ENCODE measurements around the gene PDX1. TPM values are rescaled to one million over a fixed set of nuclear protein-coding genes. Genes with fewer than 3 reads are reported as not detected.

The PDX1 gene
- total and polyA plus RNA-seq, 2 of the 13 experiments (the other 11 are each of a cell fraction or from before 2014, with no cell fraction given): 0.07 TPM; not detected in 1

- Histone ChIP-seq H3K4me2 (ENCODE audit: low read depth, low read length) (peak overlapping the region; percentile 89), H3K4me1 (ENCODE audit: insufficient read depth, low read length) (peaks cover 54% of the 10 kb centered on the region), H3K4me3 (replicated peaks in 1 of 3; ENCODE audit: insufficient read depth in 1 of 3, low read depth in 2 of 3, low read length in 3 of 3) (peak overlapping the region in 2 of 3 experiments; percentile 77; a peak in 3 of 6 replicates), H3K79me2 (ENCODE audit: insufficient read depth, low read length) (no peaks in the 10 kb centered on the region), H3K27me3 (ENCODE audit: control insufficient read depth in 1 of 2, insufficient read depth in 2 of 2, low read length in 2 of 2) (peaks cover 6 to 25% of the 10 kb centered on the region in 2 experiments; a peak in 4 of 5 replicates), H3K36me3 (replicated peaks in 1 of 2; ENCODE audit: control insufficient read depth in 1 of 2, insufficient read depth in 2 of 2, low read length in 2 of 2) (no peaks in the 10 kb centered on the region), H3K27ac (ENCODE audit: extremely low read length, insufficient read depth, low read length) (peak overlapping the region; percentile 98), H4K20me1 (ENCODE audit: insufficient read depth, low read length) (no peaks in the 10 kb centered on the region), H3K9ac (ENCODE audit: insufficient read depth, low read depth, low read length) (peak overlapping the region; percentile 76; the same call in 1 of the 2 replicates), H2AFZ (ENCODE audit: low read length) (peak overlapping the region; percentile 45), H3K9me3 (ENCODE audit: low read length) (no peaks in the 10 kb centered on the region)
- DNase-seq (ENCODE audit: low spot score) (peak; percentile 52), FAIRE-seq (peak; percentile 46), ATAC-seq (peak; percentile 60)
- no TSS peak for BruUV-seq (replicated peaks)
- intact Hi-C loops (cut with micrococcal nuclease; ENCODE audit: unreplicated experiment): no loop called here
- 7% methylated on average over 5 of the region's 6 CpGs for WGBS (ENCODE audit: low lambda C conversion rate)
- CTCF ChIA-PET (ENCODE audit: low intra/inter-chr PET ratio, low total read pairs): no interaction called here
- POLR2A ChIA-PET: interaction anchor here (0.5 to 2.4 kb wide), 5 partner anchors 9 to 566 kb away, joined by 3 to 9 read pairs (median 6); no protein-coding TSS in a partner anchor
- in situ Hi-C loops (cut with HindIII; ENCODE audit: extremely low pct_ligation_motif_present, low pct_unique_long_range_greater_than_20kb): loop anchor here (25.0 kb wide), 1 partner anchor 1000 kb away; no protein-coding TSS in a partner anchor
- no peak for TF ChIP-seq ATF2 (CRISPR knock-in tag; IDR thresholded peaks at IDR 0.05)
- no peak for TF ChIP-seq PLSCR1 (CRISPR knock-in tag; IDR thresholded peaks at IDR 0.05; ENCODE audit: borderline replicate concordance)
- TF ChIP-seq BCLAF1 (IDR thresholded peaks at IDR 0.05): no peak
- TF ChIP-seq ZNF687 (CRISPR knock-in tag; IDR thresholded peaks at IDR 0.05): peak; percentile 68
- TF ChIP-seq POLR2A (IDR thresholded peaks at IDR 0.05; ENCODE audit: insufficient read depth in 1 of 2, low read depth in 2 of 2, low read length in 2 of 2): 0 out of 4 replicates have a peak, but pooled peaks have one; percentile 21 to 35
- TF ChIP-seq ZNF138 (CRISPR knock-in tag; IDR thresholded peaks at IDR 0.05; ENCODE audit: low read depth): 0 out of 2 replicates have a peak, but pooled peaks have one; percentile 35
- TF ChIP-seq ZFY (CRISPR knock-in tag; IDR thresholded peaks at IDR 0.05): peak; percentile 26; the same call in 1 of the 2 replicates
- peak; percentile 59 for TF ChIP-seq ZFX (CRISPR knock-in tag; IDR thresholded peaks at IDR 0.05; ENCODE audit: low read depth)
- TF ChIP-seq ZMYM3 (CRISPR knock-in tag; IDR thresholded peaks at IDR 0.05): 0 out of 2 replicates have a peak, but pooled peaks have one; percentile 30
- 0 out of 2 replicates have a peak, but pooled peaks have one; percentile 61 for TF ChIP-seq CBX2 (IDR thresholded peaks at IDR 0.05; ENCODE audit: low read depth, low read length)
- no peak for TF ChIP-seq CBX2 (CRISPR knock-in tag; IDR thresholded peaks at IDR 0.05; ENCODE audit: low read depth)
- peak; percentile 20 for TF ChIP-seq XRCC5 (optimal IDR thresholded peaks at IDR 0.05; ENCODE audit: low read length)
- peak; percentile 57 for TF ChIP-seq SALL1 (CRISPR knock-in tag; IDR thresholded peaks at IDR 0.05)
- no peak for TF ChIP-seq ZNF335 (CRISPR knock-in tag; IDR thresholded peaks at IDR 0.05)
- TF ChIP-seq RAD21 (CRISPR knock-in tag; IDR thresholded peaks at IDR 0.05): no peak
Measured at GRCh38 chr13:27962128-27962841, 42.5 kb downstream of the PDX1 start.
